Measurements from ENCODE around the gene ACSS1. TPM values are rescaled to one million over a fixed set of nuclear protein-coding genes. Genes with fewer than 3 reads are reported as not detected.

The ACSS1 gene
- total and polyA plus RNA-seq, 2 of the 8 experiments (the other 6 are each of a cell fraction or from before 2014, with no cell fraction given) = 2.6 to 3.4 TPM

- Histone ChIP-seq H3K27me3 (replicated peaks in 1 of 4; ENCODE audit: control insufficient read depth in 3 of 4, extremely low read depth in 1 of 4, insufficient read depth in 3 of 4, low read length in 3 of 4) (no peaks in the 10 kb centered on the region), H2AK5ac (ENCODE audit: low read depth, low read length) (no peak overlapping the region)
Measured at GRCh38 chr20:25023356-25023755, 34.6 kb downstream of the ACSS1 start.

More at GRCh38 chr20:25023356-25023755, 34.6 kb downstream of the ACSS1 start:
- DNase-seq (ENCODE audit: low read depth in 1 of 2, low spot score in 2 of 2) (no peak), FAIRE-seq (no peak)
- Histone ChIP-seq H3K27ac (ENCODE audit: low read depth, low read length) (no peak overlapping the region), H4K20me1 (replicated peaks in 1 of 2; ENCODE audit: control insufficient read depth in 1 of 2, insufficient read depth in 2 of 2, low read length in 2 of 2) (no peaks in the 10 kb centered on the region), H4K8ac (ENCODE audit: extremely low read depth, insufficient read depth, low read length) (no peak overlapping the region), H3K9ac (replicated peaks in 1 of 4; ENCODE audit: extremely low read depth in 1 of 4, low read depth in 3 of 4, low read length in 3 of 4) (no peak overlapping the region), H3K14ac (ENCODE audit: insufficient read length) (no peak overlapping the region), H2BK5ac (ENCODE audit: low read depth, low read length) (no peak overlapping the region), H2BK120ac (replicated peaks; ENCODE audit: low read depth, low read length) (no peak overlapping the region), H3K4ac (replicated peaks; ENCODE audit: insufficient read length, low read depth, low read length) (no peak overlapping the region), H3K56ac (replicated peaks; ENCODE audit: insufficient read length, low read depth, low read length) (no peak overlapping the region), H3K23me2 (ENCODE audit: low read depth, low read length) (no peaks in the 10 kb centered on the region), H3K79me1 (ENCODE audit: low read depth, low read length) (no peaks in the 10 kb centered on the region), H3K18ac (ENCODE audit: extremely low read depth, low read length) (no peak overlapping the region), H4K91ac (replicated peaks; ENCODE audit: insufficient read length, low read length) (no peak overlapping the region), H2BK20ac (ENCODE audit: low read length) (no peak overlapping the region), H3K4me3 (ENCODE audit: extremely low read depth in 1 of 4, insufficient read depth in 2 of 4, low read depth in 3 of 4, low read length in 4 of 4) (no peak overlapping the region), H2BK15ac (ENCODE audit: low read length) (no peak overlapping the region), H3K4me1 (replicated peaks in 1 of 4; ENCODE audit: control insufficient read depth in 3 of 4, insufficient read depth in 4 of 4, low read length in 3 of 4) (no peaks in the 10 kb centered on the region; a peak in 1 of 7 replicates), H3K4me2 (ENCODE audit: insufficient read depth in 1 of 2, low read depth in 2 of 2, low read length in 2 of 2) (no peak overlapping the region), H4K5ac (ENCODE audit: insufficient read length, low read depth, low read length) (no peak overlapping the region), H3K36me3 (ENCODE audit: control insufficient read depth in 2 of 4, insufficient read depth in 4 of 4, low read length in 3 of 4) (no peaks in the 10 kb centered on the region), H2BK12ac (ENCODE audit: low read depth, low read length) (no peak overlapping the region), H3K23ac (ENCODE audit: insufficient read length) (no peak overlapping the region), H2AFZ (ENCODE audit: low read length) (no peak overlapping the region), H3K9me3 (ENCODE audit: insufficient read depth in 2 of 2, low read depth in 1 of 2, low read length in 1 of 2) (no peaks in the 10 kb centered on the region), H3K79me2 (ENCODE audit: control insufficient read depth in 1 of 2, insufficient read depth in 2 of 2, low read length in 2 of 2) (no peaks in the 10 kb centered on the region)
- ChIA-PET POLR2A (ENCODE audit: partially characterized antibody) (no interaction called here), CTCF (ENCODE audit: partially characterized antibody) (interaction anchor here (0.7 to 1.6 kb wide), 3 partner anchors 10 to 42 kb away, joined by 3 to 5 read pairs (median 3); no protein-coding TSS in a partner anchor)
- 94% methylated on average over 9 of the region's 10 CpGs; no CpG with 5 or more reads in 1 of the 2 experiments for WGBS, 2 experiments (ENCODE audit: extremely low coverage in 1 of 2, insufficient coverage in 1 of 2, insufficient read length in 1 of 2, insufficient replicate concordance in 2 of 2, low coverage in 1 of 2, low lambda C conversion rate in 2 of 2, missing lambda C conversion rate in 1 of 2)
- TF ChIP-seq RAD21 (IDR thresholded peaks at IDR 0.05 in 1 of 2, conservative IDR thresholded peaks at IDR 0.05 in 1 of 2; ENCODE audit: low read depth in 2 of 2, low read length in 2 of 2) (no peak), CBX5 (IDR thresholded peaks at IDR 0.05; ENCODE audit: low read depth, low read length) (no peak), SP4 (IDR thresholded peaks at IDR 0.05; ENCODE audit: low read length) (no peak), MAFK (IDR thresholded peaks at IDR 0.05; ENCODE audit: low read depth, low read length) (no peak), NANOG (IDR thresholded peaks at IDR 0.05; ENCODE audit: insufficient read depth, low read depth, low read length, poor library complexity, severe bottlenecking) (no peak), PHF8 (conservative IDR thresholded peaks at IDR 0.05; ENCODE audit: low read depth, low read length) (no peak), TEAD4 (IDR thresholded peaks at IDR 0.05; ENCODE audit: low read depth, low read length) (no peak), CEBPB (IDR thresholded peaks at IDR 0.05; ENCODE audit: low read depth, low read length) (no peak), CHD2 (IDR thresholded peaks at IDR 0.05; ENCODE audit: low read length) (no peak), RXRA (IDR thresholded peaks at IDR 0.05; ENCODE audit: insufficient read depth, low read depth, low read length) (no peak), YY1 (IDR thresholded peaks at IDR 0.05; ENCODE audit: low read depth, low read length) (no peak)
